Upper lobe of left lung (tissue), 6 donors: ENCODE measurements around the gene LSM12. TPM values are rescaled to one million over a fixed set of nuclear protein-coding genes. Genes with fewer than 3 reads are reported as not detected.

Experiments
- ATAC-seq, 2 donors: fragments of 200-7000 bp; cut with Tn5 transposase; one replicate each; pipeline ENCODE4 v1.9.1; 2022; ENCODE audit warnings: mild to moderate bottlenecking in 2 of 2, moderate library complexity in 2 of 2; ENCODE audit not compliant: low FRiP score in 2 of 2
- DNase-seq, 2 donors: peaks; one replicate each; pipeline ENCODE4 v3.0.0-alpha.2; 2019 to 2020
- H3K27ac ChIP-seq, 4 donors: fragments of 200-600 bp; sonication (generic); one replicate each; pipeline ENCODE4 v1.5.1; 2016 to 2019
- H3K27me3 ChIP-seq, 4 donors: fragments of 200-600 bp; sonication (generic); one replicate each; pipeline ENCODE4 v1.5.1; 2017 to 2019
- H3K36me3 ChIP-seq, 4 donors: fragments of 200-600 bp; sonication (generic); one replicate each; pipeline ENCODE4 v1.5.1; 2016 to 2019
- H3K4me1 ChIP-seq, 4 donors: fragments of 200-600 bp; sonication (generic); one replicate each; pipeline ENCODE4 v1.5.1; 2018 to 2019
- H3K4me3 ChIP-seq, 4 donors: fragments of 200-600 bp; sonication (generic); one replicate each; pipeline ENCODE4 v1.5.1; 2017 to 2019; ENCODE audit warnings: mild to moderate bottlenecking in 2 of 4, moderate library complexity in 1 of 4
- H3K9me3 ChIP-seq, 4 donors: fragments of 200-600 bp; sonication (generic); one replicate each; pipeline ENCODE4 v1.5.1; 2018 to 2019
- CTCF ChIP-seq, 6 experiments: fragments of 450-650 bp in 4 of 6; fragments of 200-600 bp in 2 of 6; sonication (generic) in 2 of 6; IDR thresholded peaks; one replicate each; pipeline ENCODE4 v1.5.1; 2016 to 2019; ENCODE audit warnings: antibody characterized with exemption in 6 of 6
- EP300 ChIP-seq, 4 donors: sonication (generic); formaldehyde crosslinking; IDR thresholded peaks; one replicate each; pipeline ENCODE4 v1.5.1; 2017; ENCODE audit warnings: antibody characterized with exemption in 4 of 4, control low read depth in 2 of 4
- POLR2A ChIP-seq, 4 donors: fragments of 450-650 bp; IDR thresholded peaks; one replicate each; pipeline ENCODE4 v1.5.1; 2016 to 2017; ENCODE audit warnings: antibody characterized with exemption in 4 of 4, mild to moderate bottlenecking in 2 of 4
- POLR2AphosphoS5 ChIP-seq, 2 donors: sonication (generic); formaldehyde crosslinking; IDR thresholded peaks; one replicate each; pipeline ENCODE4 v1.5.1; 2017; ENCODE audit warnings: antibody characterized with exemption in 2 of 2
- WGBS, 2 donors: methylation state at CpG; one replicate each; pipeline ENCODE4 v1.1.5; 2017 to 2018; 5-methylcytosine and 5-hydroxymethylcytosine counted together
- total RNA-seq, 6 donors: library from RNA; depleted of rRNA in 4 of 6; stranded (reverse); fragments of >200 nt in 4 of 6; gene quantifications; one replicate each; pipeline versions ENCODE4 v1.1.0 to v1.2.1, GENCODE V29; 2016 to 2021
- donor health status: DM: no; HTN: no; CAD: no; lungs with moderate emphysema.
- donor health status: DM: no; HTN: yes; CAD: no; lungs with severe emphysema.

The LSM12 gene
- total RNA-seq, 6 donors from 2014 or later: 14.8 to 38.3 (median 33.6) TPM

DNA sequence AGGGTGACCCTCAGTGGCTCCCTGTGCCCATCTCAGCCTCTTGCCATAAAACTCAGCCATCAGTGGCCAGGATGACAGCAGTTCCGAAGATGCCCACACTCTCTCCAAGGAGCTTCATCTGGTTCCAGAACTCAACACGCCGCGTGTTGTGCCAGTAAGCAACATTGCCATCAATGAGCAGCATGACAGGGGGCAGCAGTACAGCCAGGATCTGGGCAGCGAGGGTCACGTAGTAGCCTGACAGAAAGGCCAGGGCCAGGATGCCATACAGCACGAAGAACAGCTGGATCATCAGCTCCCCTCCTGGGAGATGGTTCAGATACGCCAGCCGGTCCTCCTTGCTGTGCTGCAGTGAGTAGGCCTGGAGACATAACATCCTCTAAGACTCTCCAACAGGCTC is 54.6 kb downstream of the LSM12 start:
- peaks cover 23 to 40% (median 28%) of the 10 kb centered on the region in 4 donors for H3K4me1 ChIP-seq
- no peak for ATAC-seq
- H3K9me3 ChIP-seq: no peaks in the 10 kb centered on the region
- 89 to 99% methylated on average over 3 to 8 of the region's 9 CpGs for WGBS, 2 donors
- H3K27me3 ChIP-seq: no peaks in the 10 kb centered on the region
- DNase-seq: no peak
- H3K27ac ChIP-seq: no peak overlapping the region
- no peak overlapping the region for H3K4me3 ChIP-seq
- H3K36me3 ChIP-seq: peaks cover 0 to 24% (median 9%) of the 10 kb centered on the region in 4 donors
- TF ChIP-seq POLR2AphosphoS5 (IDR thresholded peaks at IDR 0.05): no peak
- TF ChIP-seq CTCF (IDR thresholded peaks at IDR 0.05): no peak
- no peak for TF ChIP-seq EP300 (IDR thresholded peaks at IDR 0.05)
- TF ChIP-seq POLR2A (IDR thresholded peaks at IDR 0.05): no peak

DNA sequence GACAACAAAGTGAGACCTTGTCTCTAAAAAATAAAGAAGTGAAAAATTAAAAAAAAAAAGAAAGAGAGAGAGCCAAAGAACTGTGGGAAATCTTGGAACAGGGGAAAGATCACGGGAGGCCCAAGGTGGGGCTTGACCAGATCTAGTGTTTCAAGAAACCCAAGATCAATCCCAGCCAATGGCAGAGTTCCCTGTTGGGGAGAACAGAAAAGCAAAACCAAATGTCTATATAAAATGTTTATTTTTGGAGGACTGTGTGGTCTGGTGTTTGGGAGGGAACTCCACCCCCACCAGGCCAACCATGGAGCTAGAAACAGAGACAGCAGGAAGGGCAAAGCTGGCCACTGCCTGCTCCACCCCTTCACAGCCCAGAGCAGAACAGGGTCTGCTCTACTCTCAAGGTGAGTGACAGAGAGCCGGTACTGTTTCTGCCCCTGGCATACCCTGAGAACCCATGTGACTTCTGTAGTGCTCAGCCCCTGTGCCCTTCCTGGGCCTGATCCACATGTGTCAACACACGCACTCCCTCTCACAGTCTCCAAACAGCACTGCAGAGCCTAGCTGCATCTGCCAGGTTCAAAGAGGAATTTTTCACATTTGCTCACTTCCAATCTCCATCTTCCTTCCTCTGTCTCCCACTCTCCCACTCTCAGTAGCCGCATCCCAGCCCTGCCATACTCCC is 55.4 kb downstream of the LSM12 start:
- ATAC-seq (no peak), DNase-seq (no peak)
- H3K9me3 ChIP-seq: no peaks in the 10 kb centered on the region
- no peak overlapping the region for H3K4me3 ChIP-seq
- peaks cover 0 to 24% (median 9%) of the 10 kb centered on the region in 4 donors for H3K36me3 ChIP-seq
- peaks cover 26 to 46% (median 32%) of the 10 kb centered on the region in 4 donors for H3K4me1 ChIP-seq
- no peak for TF ChIP-seq CTCF (IDR thresholded peaks at IDR 0.05)
- peaks cover 0 to 2% (median 0%) of the 10 kb centered on the region in 4 donors for H3K27me3 ChIP-seq
- no peak overlapping the region for H3K27ac ChIP-seq
- WGBS, 2 donors: 59 to 65% methylated on average over 4 of the region's 4 CpGs

GRCh38 chr17:44008205-44008909 is 58.1 kb downstream of the LSM12 start:
- Histone ChIP-seq H3K4me1 (peaks cover 33 to 48% (median 34%) of the 10 kb centered on the region in 4 donors), H3K9me3 (no peaks in the 10 kb centered on the region), H3K4me3 (no peak overlapping the region), H3K27me3 (peaks cover 0 to 20% (median 14%) of the 10 kb centered on the region in 4 donors), H3K36me3 (peaks cover 0 to 24% (median 9%) of the 10 kb centered on the region in 4 donors), H3K27ac (no peak overlapping the region)
- no peak for DNase-seq
- TF ChIP-seq EP300 (IDR thresholded peaks at IDR 0.05): no peak
- TF ChIP-seq POLR2A (IDR thresholded peaks at IDR 0.05): no peak
- no peak for TF ChIP-seq CTCF (IDR thresholded peaks at IDR 0.05)
- TF ChIP-seq POLR2AphosphoS5 (IDR thresholded peaks at IDR 0.05): no peak
- ATAC-seq: no peak
- 68 to 83% methylated on average over 3 to 6 of the region's 6 CpGs for WGBS, 2 donors

DNA sequence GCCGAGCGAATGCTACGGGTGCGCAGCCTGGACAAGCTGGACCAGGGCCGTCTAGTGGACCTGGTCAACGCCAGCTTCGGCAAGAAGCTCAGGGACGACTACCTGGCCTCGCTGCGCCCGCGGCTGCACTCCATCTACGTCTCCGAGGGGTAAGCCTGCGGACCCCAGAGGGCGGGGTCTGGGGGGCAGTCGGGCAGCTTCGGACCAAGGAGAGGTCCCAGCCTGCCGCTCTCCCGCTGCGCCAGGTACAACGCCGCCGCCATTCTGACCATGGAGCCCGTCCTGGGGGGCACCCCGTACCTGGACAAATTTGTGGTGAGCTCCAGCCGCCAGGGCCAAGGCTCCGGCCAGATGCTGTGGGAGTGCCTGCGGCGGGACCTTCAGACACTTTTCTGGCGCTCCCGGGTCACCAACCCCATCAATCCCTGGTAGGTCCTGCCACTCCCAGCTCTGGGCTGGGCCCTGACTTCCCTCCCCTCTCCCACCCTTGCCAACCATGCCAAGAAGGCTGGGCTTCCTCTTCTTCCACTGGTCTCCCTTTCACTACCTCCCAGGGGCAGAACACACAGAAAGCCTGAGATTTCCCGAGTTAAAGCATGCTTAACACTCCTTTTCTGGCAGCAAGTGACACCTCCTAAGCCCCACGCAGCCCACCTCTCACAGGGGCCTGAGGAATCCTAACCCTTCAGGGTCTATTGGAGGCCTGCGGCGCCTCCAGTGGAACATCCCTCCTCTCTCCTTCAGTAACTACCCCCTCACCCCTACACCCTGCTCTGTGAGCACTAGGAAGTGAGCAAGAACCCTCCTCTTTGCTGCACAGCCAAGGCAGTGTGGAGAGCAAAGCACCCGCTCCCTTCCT is 58.9 kb downstream of the LSM12 start:
- Histone ChIP-seq H3K4me3 (peak overlapping the region; percentile 44 to 66 (median 56)), H3K27ac (peak overlapping the region in 2 of 4 donors; percentile 78 to 81), H3K27me3 (peaks cover 0 to 20% (median 14%) of the 10 kb centered on the region in 4 donors), H3K9me3 (no peaks in the 10 kb centered on the region), H3K36me3 (peaks cover 0 to 24% (median 9%) of the 10 kb centered on the region in 4 donors), H3K4me1 (peaks cover 32 to 48% (median 34%) of the 10 kb centered on the region in 4 donors)
- 15 to 22% methylated on average over 8 to 16 of the region's 37 CpGs for WGBS, 2 donors
- DNase-seq: peak in 1 of 2 donors; percentile 86
- no peak for TF ChIP-seq POLR2A (IDR thresholded peaks at IDR 0.05)
- TF ChIP-seq EP300 (IDR thresholded peaks at IDR 0.05): no peak
- TF ChIP-seq POLR2AphosphoS5 (IDR thresholded peaks at IDR 0.05): no peak
- TF ChIP-seq CTCF (IDR thresholded peaks at IDR 0.05): peak in 2 of 6 experiments; percentile 4 to 22
- peak in 1 of 2 donors; percentile 43 for ATAC-seq
